Activated CD4-positive, alpha-beta T cell treated with anti-CD3 and anti-CD28 coated beads, Interleukin-2, amount 10 ng/mL, durations not matched to agents 7 days and 5 days (primary cell): ENCODE results near the gene IL33. TPM values are rescaled to one million over a fixed set of nuclear protein-coding genes. Genes with fewer than 3 reads are reported as not detected.

Experiments used
- CTCF ChIA-PET: fragments of 350-600 bp; sonication (Branson Sonifier 250); formaldehyde crosslinking; loops from one replicate; lab custom pipeline; 2021; ENCODE audit warnings: antibody characterized with exemption; lab: Charles Lee
- POLR2A ChIA-PET: fragments of 350-600 bp; sonication (Branson Sonifier 250); formaldehyde crosslinking; loops from one replicate; lab custom pipeline; 2021; ENCODE audit warnings: antibody characterized with exemption; lab: Charles Lee
- DNase-seq: peaks from one replicate; pipeline ENCODE4 v3.0.0-alpha.2; 2020
- H3K27ac Mint-ChIP-seq: one replicate; pipeline ENCODE4 v1.8.0; 2021; ENCODE audit warnings: mild to moderate bottlenecking, moderate library complexity, mixed read lengths
- H3K27me3 Mint-ChIP-seq: one replicate; pipeline ENCODE4 v1.8.0; 2021; ENCODE audit warnings: mixed read lengths
- H3K36me3 Mint-ChIP-seq: one replicate; pipeline ENCODE4 v1.8.0; 2021; ENCODE audit warnings: low read depth, mixed read lengths
- H3K4me1 Mint-ChIP-seq: one replicate; pipeline ENCODE4 v1.8.0; 2021; ENCODE audit warnings: mixed read lengths
- H3K4me3 Mint-ChIP-seq: one replicate; pipeline ENCODE4 v1.8.0; 2021; ENCODE audit warnings: mild to moderate bottlenecking, moderate library complexity, mixed read lengths
- H3K9me3 Mint-ChIP-seq: one replicate; pipeline ENCODE4 v1.8.0; 2021; ENCODE audit warnings: mixed read lengths
- total RNA-seq, 2 experiments: library from RNA; stranded (reverse); gene quantifications; one replicate each; pipeline ENCODE4 v1.2.3, GENCODE V29; 2021

Gene IL33
- total RNA-seq, 2 experiments from 2014 or later = not detected

- no peak for DNase-seq
- Mint-ChIP-seq H3K27me3 (peaks cover 4% of the 10 kb centered on the region), H3K9me3 (no peaks in the 10 kb centered on the region), H3K4me3 (no peak overlapping the region), H3K27ac (no peak overlapping the region), H3K36me3 (no peaks in the 10 kb centered on the region), H3K4me1 (no peaks in the 10 kb centered on the region)
- ChIA-PET POLR2A (no interaction called here), CTCF (interaction anchor here (0.6 to 1.2 kb wide), 3 partner anchors 8 to 1025 kb away, joined by 3 to 5 read pairs (median 3); no protein-coding TSS in a partner anchor)
Observed at GRCh38 chr9:6197330-6197729, 18.3 kb upstream of the IL33 start.

- DNase-seq = no peak
- Mint-ChIP-seq H3K4me3 (no peak overlapping the region), H3K27me3 (peaks cover 2% of the 10 kb centered on the region), H3K9me3 (no peaks in the 10 kb centered on the region), H3K27ac (no peak overlapping the region), H3K4me1 (no peaks in the 10 kb centered on the region), H3K36me3 (no peaks in the 10 kb centered on the region)
- ChIA-PET CTCF (interaction anchor here (0.9 to 1.2 kb wide), 2 partner anchors 9 to 26 kb away, joined by 3 read pairs; no protein-coding TSS in a partner anchor), POLR2A (no interaction called here)
Observed at GRCh38 chr9:6198251-6198650, 17.4 kb upstream of the IL33 start.

GRCh38 chr9:6199596-6199995, 16.0 kb upstream of the IL33 start:
- DNase-seq = no peak
- Mint-ChIP-seq H3K27ac (no peak overlapping the region), H3K4me1 (no peaks in the 10 kb centered on the region), H3K36me3 (no peaks in the 10 kb centered on the region), H3K27me3 (peaks cover 4% of the 10 kb centered on the region), H3K4me3 (no peak overlapping the region), H3K9me3 (no peaks in the 10 kb centered on the region)
- ChIA-PET POLR2A (no interaction called here), CTCF (no interaction called here)

DNA sequence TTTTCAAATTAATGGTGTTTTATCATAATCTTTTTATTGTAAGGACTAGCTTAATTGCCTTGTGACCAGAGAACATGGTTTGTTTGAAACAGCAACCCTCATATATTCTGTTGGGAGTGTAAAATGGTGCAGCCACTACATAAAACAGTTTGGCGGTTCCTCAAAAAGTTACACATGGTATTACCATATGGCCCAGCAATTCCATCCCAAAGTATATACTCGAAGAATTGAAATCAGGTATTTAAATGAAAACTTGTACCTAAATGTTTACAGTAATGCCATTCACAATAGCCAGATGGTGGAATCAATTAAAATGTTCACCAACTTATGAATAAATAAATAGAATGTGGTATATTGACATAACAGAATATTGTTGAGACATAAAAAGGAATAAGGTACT, 14.8 kb upstream of the IL33 start:
- Mint-ChIP-seq H3K27me3 (peaks cover 10% of the 10 kb centered on the region), H3K9me3 (no peaks in the 10 kb centered on the region), H3K4me3 (no peak overlapping the region), H3K27ac (no peak overlapping the region), H3K36me3 (no peaks in the 10 kb centered on the region), H3K4me1 (no peaks in the 10 kb centered on the region)
- POLR2A ChIA-PET = no interaction called here
- CTCF ChIA-PET = no interaction called here
- DNase-seq = no peak

- POLR2A ChIA-PET = no interaction called here
- H3K27me3 Mint-ChIP-seq = peaks cover 15% of the 10 kb centered on the region
Observed at GRCh38 chr9:6209966-6210365, 5.6 kb upstream of the IL33 start.

DNA sequence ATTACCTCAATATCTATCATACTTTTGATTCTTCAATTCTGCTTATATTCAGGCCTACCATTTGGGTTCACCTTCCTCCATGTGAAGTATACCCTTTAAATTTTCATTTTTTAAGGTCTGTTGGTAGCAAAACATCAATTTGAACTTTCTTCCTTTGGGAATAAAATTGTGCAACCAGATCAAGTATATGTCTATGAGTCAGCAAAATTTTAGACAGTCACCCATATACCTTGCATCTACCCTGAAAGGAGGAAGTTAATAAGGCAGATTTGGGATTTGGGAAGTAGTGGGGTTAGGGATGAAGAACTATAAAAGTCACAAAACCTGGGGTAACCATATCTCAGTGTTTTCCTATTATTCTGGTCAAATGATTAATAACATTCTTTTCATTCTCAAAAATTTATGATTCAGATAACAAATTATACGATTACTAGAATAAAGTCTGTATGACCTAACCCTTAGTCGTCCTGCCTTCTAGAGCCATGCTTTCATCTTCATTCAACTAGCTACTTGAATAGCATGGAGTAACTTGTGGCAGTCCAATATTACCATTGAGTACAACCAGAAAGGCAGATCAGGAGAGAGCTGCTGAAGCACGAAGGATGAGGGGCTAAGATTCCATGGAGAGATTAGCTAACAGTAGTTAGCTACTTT, 2.8 kb upstream of the IL33 start:
- H3K27ac Mint-ChIP-seq = no peak overlapping the region
- H3K4me1 Mint-ChIP-seq = no peaks in the 10 kb centered on the region
- no peaks in the 10 kb centered on the region for H3K36me3 Mint-ChIP-seq
- no peak for DNase-seq
- POLR2A ChIA-PET = no interaction called here
- H3K27me3 Mint-ChIP-seq = peaks cover 20% of the 10 kb centered on the region
- no peak overlapping the region for H3K4me3 Mint-ChIP-seq
- CTCF ChIA-PET = no interaction called here
- peaks cover 19% of the 10 kb centered on the region for H3K9me3 Mint-ChIP-seq

More at GRCh38 chr9:6209966-6210365, 5.6 kb upstream of the IL33 start:
- no peak overlapping the region for H3K27ac Mint-ChIP-seq
- CTCF ChIA-PET = no interaction called here
- H3K9me3 Mint-ChIP-seq = peaks cover 21% of the 10 kb centered on the region
- DNase-seq = no peak
- no peak overlapping the region for H3K4me3 Mint-ChIP-seq
- no peaks in the 10 kb centered on the region for H3K36me3 Mint-ChIP-seq
- H3K4me1 Mint-ChIP-seq = no peaks in the 10 kb centered on the region

- no peaks in the 10 kb centered on the region for H3K4me1 Mint-ChIP-seq
- peaks cover 25% of the 10 kb centered on the region for H3K27me3 Mint-ChIP-seq
- no peak overlapping the region for H3K27ac Mint-ChIP-seq
- ChIA-PET POLR2A (no interaction called here), CTCF (no interaction called here)
- peaks cover 10% of the 10 kb centered on the region for H3K9me3 Mint-ChIP-seq
- H3K4me3 Mint-ChIP-seq = no peak overlapping the region
- DNase-seq = no peak
- H3K36me3 Mint-ChIP-seq = no peaks in the 10 kb centered on the region
Observed at GRCh38 chr9:6214434-6214833, 1.2 kb upstream of the IL33 start.

GRCh38 chr9:6214903-6215302, 704 bp upstream of the IL33 start:
- Mint-ChIP-seq H3K4me1 (no peaks in the 10 kb centered on the region), H3K9me3 (peaks cover 7% of the 10 kb centered on the region), H3K27me3 (peaks cover 25% of the 10 kb centered on the region), H3K27ac (no peak overlapping the region), H3K36me3 (no peaks in the 10 kb centered on the region), H3K4me3 (no peak overlapping the region)
- ChIA-PET POLR2A (no interaction called here), CTCF (no interaction called here)
- no peak for DNase-seq

DNA sequence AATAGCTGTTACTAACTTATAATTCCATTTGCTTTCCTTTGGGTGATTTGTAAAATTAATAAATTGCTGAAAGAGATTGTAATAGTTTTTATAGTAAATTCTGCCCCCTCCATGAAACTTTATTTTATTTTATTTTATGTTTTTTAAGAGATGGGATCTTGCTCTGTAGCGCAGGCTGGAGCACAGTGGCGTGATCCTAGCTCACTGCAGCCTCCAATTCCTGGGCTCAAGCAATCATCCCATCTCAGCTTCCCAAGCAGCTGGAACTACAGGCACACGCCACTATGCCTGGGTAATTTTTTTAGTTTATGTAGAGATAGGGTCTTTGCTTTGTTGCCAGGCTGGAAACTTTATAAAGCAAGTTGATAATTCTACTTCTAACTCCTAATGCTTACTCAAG, 395 bp downstream of the IL33 start:
- Mint-ChIP-seq H3K36me3 (no peaks in the 10 kb centered on the region), H3K27ac (no peak overlapping the region), H3K9me3 (no peaks in the 10 kb centered on the region), H3K4me1 (no peaks in the 10 kb centered on the region), H3K4me3 (no peak overlapping the region), H3K27me3 (peaks cover 28% of the 10 kb centered on the region)
- ChIA-PET CTCF (no interaction called here), POLR2A (no interaction called here)
- DNase-seq = no peak

- no peaks in the 10 kb centered on the region for H3K9me3 Mint-ChIP-seq
- no peak overlapping the region for H3K27ac Mint-ChIP-seq
- ChIA-PET POLR2A (no interaction called here), CTCF (interaction anchor here (0.5 kb wide), 1 partner anchor 44 kb away, joined by 3 read pairs; no protein-coding TSS in a partner anchor)
- no peaks in the 10 kb centered on the region for H3K36me3 Mint-ChIP-seq
- no peaks in the 10 kb centered on the region for H3K4me1 Mint-ChIP-seq
- H3K27me3 Mint-ChIP-seq = peaks cover 31% of the 10 kb centered on the region
- H3K4me3 Mint-ChIP-seq = no peak overlapping the region
- DNase-seq = no peak
Observed at GRCh38 chr9:6216951-6217350, 1.3 kb downstream of the IL33 start.

GRCh38 chr9:6218099-6218502, 2.5 kb downstream of the IL33 start:
- H3K4me1 Mint-ChIP-seq = no peaks in the 10 kb centered on the region
- no peak overlapping the region for H3K4me3 Mint-ChIP-seq
- H3K27ac Mint-ChIP-seq = no peak overlapping the region
- no peak for DNase-seq
- H3K9me3 Mint-ChIP-seq = no peaks in the 10 kb centered on the region
- H3K36me3 Mint-ChIP-seq = no peaks in the 10 kb centered on the region
- CTCF ChIA-PET = no interaction called here
- H3K27me3 Mint-ChIP-seq = peaks cover 28% of the 10 kb centered on the region
- POLR2A ChIA-PET = no interaction called here

- H3K4me3 Mint-ChIP-seq = no peak overlapping the region
- POLR2A ChIA-PET = no interaction called here
- CTCF ChIA-PET = no interaction called here
Observed at GRCh38 chr9:6219040-6219439, 3.4 kb downstream of the IL33 start.

GRCh38 chr9:6219981-6220380, 4.4 kb downstream of the IL33 start:
- no peak overlapping the region for H3K4me3 Mint-ChIP-seq
- ChIA-PET POLR2A (no interaction called here), CTCF (no interaction called here)
- no peaks in the 10 kb centered on the region for H3K36me3 Mint-ChIP-seq
- H3K9me3 Mint-ChIP-seq = no peaks in the 10 kb centered on the region
- H3K27ac Mint-ChIP-seq = no peak overlapping the region
- peaks cover 29% of the 10 kb centered on the region for H3K27me3 Mint-ChIP-seq
- H3K4me1 Mint-ChIP-seq = no peaks in the 10 kb centered on the region
- no peak for DNase-seq

More at GRCh38 chr9:6219040-6219439, 3.4 kb downstream of the IL33 start:
- Mint-ChIP-seq H3K9me3 (no peaks in the 10 kb centered on the region), H3K27ac (no peak overlapping the region), H3K36me3 (no peaks in the 10 kb centered on the region), H3K27me3 (peaks cover 33% of the 10 kb centered on the region), H3K4me1 (no peaks in the 10 kb centered on the region)
- DNase-seq = no peak
